Measurements from ENCODE around the gene ZNRF2. TPM values are rescaled to one million over a fixed set of nuclear protein-coding genes. Genes with fewer than 3 reads are reported as not detected.

ZNRF2 gene
- total RNA-seq, 1 donor from 2014 or later, result 11.2 TPM

GRCh38 chr7:30395676-30396075 is 111.3 kb downstream of the ZNRF2 start:
- TF ChIP-seq CTCF (conservative IDR thresholded peaks at IDR 0.05), result no peak
- Mint-ChIP-seq H3K27me3 (no peaks in the 10 kb centered on the region), H3K9me3 (no peaks in the 10 kb centered on the region), H3K4me1 (ENCODE audit: unreplicated experiment) (no peaks in the 10 kb centered on the region), H3K27ac (no peak overlapping the region), H3K4me3 (no peak overlapping the region), H3K36me3 (no peaks in the 10 kb centered on the region)
- DNase-seq (ENCODE audit: extremely low spot score, unreplicated experiment), result no peak

- no peaks in the 10 kb centered on the region for H3K27me3 Mint-ChIP-seq
- H3K4me3 Mint-ChIP-seq, result no peak overlapping the region
- no peak for TF ChIP-seq CTCF (conservative IDR thresholded peaks at IDR 0.05)
- H3K27ac Mint-ChIP-seq, result no peak overlapping the region
- no peaks in the 10 kb centered on the region for H3K4me1 Mint-ChIP-seq (ENCODE audit: unreplicated experiment)
- no peaks in the 10 kb centered on the region for H3K36me3 Mint-ChIP-seq
- H3K9me3 Mint-ChIP-seq, result no peaks in the 10 kb centered on the region
- DNase-seq (ENCODE audit: extremely low spot score, unreplicated experiment), result no peak
Measured at GRCh38 chr7:30396389-30396788, 112.0 kb downstream of the ZNRF2 start.

- no peaks in the 10 kb centered on the region for H3K27me3 Mint-ChIP-seq
- no peaks in the 10 kb centered on the region for H3K4me1 Mint-ChIP-seq (ENCODE audit: unreplicated experiment)
- H3K4me3 Mint-ChIP-seq, result no peak overlapping the region
- no peak overlapping the region for H3K27ac Mint-ChIP-seq
- H3K9me3 Mint-ChIP-seq, result no peaks in the 10 kb centered on the region
- no peak for TF ChIP-seq CTCF (conservative IDR thresholded peaks at IDR 0.05)
- DNase-seq (ENCODE audit: extremely low spot score, unreplicated experiment), result no peak
- peaks cover 8% of the 10 kb centered on the region for H3K36me3 Mint-ChIP-seq
Measured at GRCh38 chr7:30403477-30403876, 119.1 kb downstream of the ZNRF2 start.

- no peak for TF ChIP-seq CTCF (conservative IDR thresholded peaks at IDR 0.05)
- Mint-ChIP-seq H3K9me3 (no peaks in the 10 kb centered on the region), H3K27me3 (no peaks in the 10 kb centered on the region)
Measured at GRCh38 chr7:30405179-30405578, 120.8 kb downstream of the ZNRF2 start.

GRCh38 chr7:30406664-30407425 is 122.4 kb downstream of the ZNRF2 start:
- H3K36me3 Mint-ChIP-seq, result peaks cover 8% of the 10 kb centered on the region

More at GRCh38 chr7:30405179-30405578, 120.8 kb downstream of the ZNRF2 start:
- H3K36me3 Mint-ChIP-seq, result peaks cover 8% of the 10 kb centered on the region
- no peak overlapping the region for H3K27ac Mint-ChIP-seq
- H3K4me1 Mint-ChIP-seq (ENCODE audit: unreplicated experiment), result no peaks in the 10 kb centered on the region
- no peak for DNase-seq (ENCODE audit: extremely low spot score, unreplicated experiment)
- no peak overlapping the region for H3K4me3 Mint-ChIP-seq

More at GRCh38 chr7:30406664-30407425, 122.4 kb downstream of the ZNRF2 start:
- no peak overlapping the region for H3K27ac Mint-ChIP-seq
- H3K9me3 Mint-ChIP-seq, result no peaks in the 10 kb centered on the region
- H3K4me3 Mint-ChIP-seq, result no peak overlapping the region
- no peaks in the 10 kb centered on the region for H3K4me1 Mint-ChIP-seq (ENCODE audit: unreplicated experiment)
- no peak for TF ChIP-seq CTCF (conservative IDR thresholded peaks at IDR 0.05)
- no peak for DNase-seq (ENCODE audit: extremely low spot score, unreplicated experiment)
- no peaks in the 10 kb centered on the region for H3K27me3 Mint-ChIP-seq
